Neural cell (in vitro differentiated cells): ENCODE results near the gene AUNIP. TPM values are rescaled to one million over a fixed set of nuclear protein-coding genes. Genes with fewer than 3 reads are reported as not detected.
A peak's percentile ranks its signal among the peaks of the same experiment; 100 is the strongest.

Experiments
- H2AFZ ChIP-seq: fragments of 200-600, 300-800 bp; sonication (generic), shearing (Covaris generic); 2 replicates; pipeline ENCODE4 v1.6.0; 2014; ENCODE audit warnings: low read depth, mild to moderate bottlenecking, antibody characterized with exemption, low read length, moderate library complexity
- H3F3A ChIP-seq: fragments of 200-600 bp; shearing (Covaris generic); 2 replicates; pipeline ENCODE4 v1.6.1; 2016; ENCODE audit warnings: mild to moderate bottlenecking, moderate library complexity, mixed read lengths, antibody characterized with exemption, low read length; ENCODE audit not compliant: insufficient read depth, poor library complexity, severe bottlenecking
- H3K27ac ChIP-seq: fragments of 200-600, 300-800 bp; sonication (generic), shearing (Covaris generic); 2 replicates; pipeline ENCODE4 v1.5.1; 2014; ENCODE audit warnings: mild to moderate bottlenecking, low read length, moderate library complexity
- H3K27me3 ChIP-seq: fragments of 300-800, 200-600 bp; sonication (generic), shearing (Covaris generic); 2 replicates; pipeline ENCODE4 v1.6.0; 2014; ENCODE audit warnings: mild to moderate bottlenecking, low read depth, low read length, moderate library complexity; ENCODE audit not compliant: insufficient read depth
- H3K36me3 ChIP-seq: fragments of 300-800, 200-600 bp; sonication (generic), shearing (Covaris generic); 2 replicates; pipeline ENCODE4 v1.5.1; 2014; ENCODE audit warnings: mild to moderate bottlenecking, antibody characterized with exemption, low read length, moderate library complexity; ENCODE audit not compliant: insufficient read depth
- H3K4me2 ChIP-seq: fragments of 300-800, 200-600 bp; sonication (generic), shearing (Covaris generic); 2 replicates; pipeline ENCODE4 v1.6.0; 2014; ENCODE audit warnings: mild to moderate bottlenecking, low read length
- H3K4me3 ChIP-seq: fragments of 300-800, 200-600 bp; sonication (generic), shearing (Covaris generic); 2 replicates; pipeline ENCODE4 v1.5.1; 2014; ENCODE audit warnings: mild to moderate bottlenecking, low read length, moderate library complexity
- H3K79me2 ChIP-seq: fragments of 200-600 bp; shearing (Covaris generic); replicated peaks from 2 replicates; pipeline ENCODE4 v1.6.0; 2014; ENCODE audit warnings: mild to moderate bottlenecking, low read length, moderate library complexity; ENCODE audit not compliant: insufficient read depth
- H3K9ac ChIP-seq: fragments of 300-800, 200-600 bp; sonication (generic), shearing (Covaris generic); 2 replicates; pipeline ENCODE4 v1.6.1; 2016; ENCODE audit warnings: mild to moderate bottlenecking, low read length, mixed read lengths
- H3K9me2 ChIP-seq: fragments of 200-600 bp; shearing (Covaris generic); 2 replicates; pipeline ENCODE4 v1.6.1; 2016; ENCODE audit warnings: mild to moderate bottlenecking, low read length, mixed read lengths; ENCODE audit not compliant: insufficient read depth
- H3K9me3 ChIP-seq: fragments of 200-600, 300-800 bp; sonication (generic), shearing (Covaris generic); 2 replicates; pipeline ENCODE4 v1.6.1; 2016; ENCODE audit warnings: mild to moderate bottlenecking, mixed run types, low read length, moderate library complexity, mixed read lengths
- H4K20me1 ChIP-seq: fragments of 200-600 bp; shearing (Covaris generic); 2 replicates; pipeline ENCODE4 v1.6.1; 2016; ENCODE audit warnings: mild to moderate bottlenecking, mixed run types; ENCODE audit not compliant: insufficient read depth
- CTCF ChIP-seq: fragments of 450-650 bp; IDR thresholded peaks from 2 replicates; pipeline ENCODE4 v1.5.1; 2014; ENCODE audit warnings: antibody characterized with exemption, mild to moderate bottlenecking, moderate library complexity; ENCODE audit not compliant: poor library complexity, severe bottlenecking
- EP300 ChIP-seq: fragments of 450-650 bp; conservative IDR thresholded peaks from 2 replicates; pipeline ENCODE4 v1.6.1; 2014; ENCODE audit warnings: antibody characterized with exemption, mild to moderate bottlenecking, moderate library complexity; ENCODE audit not compliant: poor library complexity, severe bottlenecking
- EZH2 ChIP-seq: fragments of 200-600, 300-800 bp; shearing (Covaris generic), sonication (generic); IDR thresholded peaks from 2 replicates; pipeline ENCODE4 v1.6.1; 2014; ENCODE audit warnings: antibody characterized with exemption, low read length, borderline replicate concordance, mild to moderate bottlenecking; ENCODE audit not compliant: insufficient read depth, poor library complexity, severe bottlenecking
- MXI1 ChIP-seq: fragments of 450-650 bp; conservative IDR thresholded peaks from 2 replicates; pipeline ENCODE4 v1.6.1; 2014; ENCODE audit warnings: antibody characterized with exemption, mild to moderate bottlenecking; ENCODE audit not compliant: poor library complexity, severe bottlenecking
- POLR2AphosphoS5 ChIP-seq: IDR thresholded peaks from 2 replicates; pipeline ENCODE4 v1.6.1; 2012
- RAD21 ChIP-seq: fragments of 450-650 bp; conservative IDR thresholded peaks from 2 replicates; pipeline ENCODE4 v1.6.1; 2014; ENCODE audit warnings: antibody characterized with exemption, mild to moderate bottlenecking, moderate library complexity
- REST ChIP-seq: IDR thresholded peaks from 2 replicates; pipeline ENCODE4 v1.6.1; 2012; ENCODE audit warnings: borderline replicate concordance
- SMC3 ChIP-seq: fragments of 450-650 bp; conservative IDR thresholded peaks from 2 replicates; pipeline ENCODE4 v1.6.1; 2014; ENCODE audit warnings: antibody characterized with exemption, mild to moderate bottlenecking, moderate library complexity; ENCODE audit not compliant: poor library complexity
- TAF1 ChIP-seq: IDR thresholded peaks from 2 replicates; pipeline ENCODE4 v1.6.1; 2012; ENCODE audit warnings: low read depth
- polyA plus RNA-seq: library from polyadenylated mRNA; depleted of rRNA; stranded (reverse); fragments of >200 nt; gene quantifications from 2 replicates; pipeline ENCODE4 v1.2.3, GENCODE V29; 2014

Gene AUNIP
- polyA plus RNA-seq, 1 donor from 2014 or later, result 0.48 TPM

GRCh38 chr1:25799935-25800702 is 59.1 kb downstream of the AUNIP start, which contains the start of gene SELENON:
TSS of gene SELENON (plus strand) at chr1:25800193. CDS start at chr1:25800231, 38 bp downstream.
- Histone ChIP-seq H3F3A (no peaks in the 10 kb centered on the region), H3K27me3 (no peaks in the 10 kb centered on the region), H3K9ac (peak within 1 kb of the TSS; percentile 74), H2AFZ (peak within 1 kb of the TSS; percentile 80), H3K36me3 (no peaks in the 10 kb centered on the region), H3K9me2 (no peaks in the 10 kb centered on the region), H3K4me3 (peak within 1 kb of the TSS; percentile 66), H3K27ac (no peak within 1 kb of the TSS), H4K20me1 (no peaks in the 10 kb centered on the region), H3K4me2 (peak within 1 kb of the TSS; percentile 62), H3K79me2 (no peaks in the 10 kb centered on the region), H3K9me3 (no peaks in the 10 kb centered on the region)
- TF ChIP-seq EP300 (no peak), TAF1 (peak; percentile 41), POLR2AphosphoS5 (peak; percentile 11), REST (no peak), EZH2 (no peak)

GRCh38 chr1:25799352-25799934 is 59.8 kb downstream of the AUNIP start:
- Histone ChIP-seq H3K36me3 (no peaks in the 10 kb centered on the region), H4K20me1 (no peaks in the 10 kb centered on the region), H3K27me3 (no peaks in the 10 kb centered on the region), H3K27ac (no peak overlapping the region), H3K79me2 (no peaks in the 10 kb centered on the region), H3F3A (no peaks in the 10 kb centered on the region), H3K9ac (peak overlapping the region; percentile 66), H2AFZ (peak overlapping the region; percentile 80), H3K9me3 (no peaks in the 10 kb centered on the region), H3K4me2 (peak overlapping the region; percentile 55), H3K4me3 (peak overlapping the region; percentile 65), H3K9me2 (no peaks in the 10 kb centered on the region)
- TF ChIP-seq EP300 (no peak), REST (no peak), EZH2 (no peak), TAF1 (no peak), RAD21 (no peak), SMC3 (no peak), MXI1 (no peak), CTCF (no peak), POLR2AphosphoS5 (no peak)
